Suppressor macrophage treated with lipopolysaccharide for 4 hours (primary cell): ENCODE data around the gene SNX9.
A peak's percentile ranks its signal among the peaks of the same experiment; 100 is the strongest.
"Not testable (repeated sequence)": the region's sequence is repeated elsewhere in the genome, so short reads cannot be mapped to it uniquely, and the experiment has no call there.

Experiments
- DNase-seq: peaks from one replicate; pipeline ENCODE4 v3.0.0-alpha.2; 2020

The SNX9 gene

GRCh38 chr6:157935786-157936185, 112.7 kb downstream of the SNX9 start:
- no peak for DNase-seq

- no peak for DNase-seq
Observed at GRCh38 chr6:157937318-157937717, 114.3 kb downstream of the SNX9 start.

- no peak for DNase-seq
Observed at GRCh38 chr6:157937916-157938315, 114.9 kb downstream of the SNX9 start.

GRCh38 chr6:157940375-157941036, 117.5 kb downstream of the SNX9 start:
- DNase-seq, result not testable (repeated sequence)

GRCh38 chr6:157941101-157941863, 118.2 kb downstream of the SNX9 start:
- DNase-seq, result no peak

GRCh38 chr6:157942351-157942750, 119.3 kb downstream of the SNX9 start:
- no peak for DNase-seq

GRCh38 chr6:157943249-157943963, 120.4 kb downstream of the SNX9 start:
- DNase-seq, result no peak

GRCh38 chr6:157943964-157944283, 120.9 kb downstream of the SNX9 start:
- no peak for DNase-seq

GRCh38 chr6:157944983-157945931, 122.2 kb downstream of the SNX9 start:
- DNase-seq, result no peak

GRCh38 chr6:157946053-157946617, 123.1 kb downstream of the SNX9 start:
- no peak for DNase-seq

GRCh38 chr6:157946865-157947532, 124.0 kb downstream of the SNX9 start:
- no peak for DNase-seq

GRCh38 chr6:157950899-157951298, 127.9 kb downstream of the SNX9 start:
- DNase-seq, result not testable (repeated sequence)

GRCh38 chr6:157951828-157952227, 128.8 kb downstream of the SNX9 start:
- DNase-seq, result no peak

- no peak for DNase-seq
Observed at GRCh38 chr6:157952861-157953351, 129.9 kb downstream of the SNX9 start.

GRCh38 chr6:157953580-157954091, 130.6 kb downstream of the SNX9 start:
- no peak for DNase-seq

- peak; percentile 16 for DNase-seq
Observed at GRCh38 chr6:157954150-157955117, 131.4 kb downstream of the SNX9 start.

GRCh38 chr6:157955675-157956074, 132.6 kb downstream of the SNX9 start:
- no peak for DNase-seq

GRCh38 chr6:157956171-157956730, 133.2 kb downstream of the SNX9 start:
- DNase-seq, result no peak

GRCh38 chr6:157959451-157960227, 136.6 kb downstream of the SNX9 start:
- no peak for DNase-seq
